GM21367 (cell line): ENCODE data around the gene CDC25C.
"Not testable (repeated sequence)": the region's sequence is repeated elsewhere in the genome, so short reads cannot be mapped to it uniquely, and the experiment has no call there.

Experiments
- ATAC-seq: cut with Tn5 transposase; IDR thresholded peaks from one replicate; pipeline ENCODE4 v1.9.1; 2021; ENCODE audit not compliant: unreplicated experiment

The CDC25C gene

DNA sequence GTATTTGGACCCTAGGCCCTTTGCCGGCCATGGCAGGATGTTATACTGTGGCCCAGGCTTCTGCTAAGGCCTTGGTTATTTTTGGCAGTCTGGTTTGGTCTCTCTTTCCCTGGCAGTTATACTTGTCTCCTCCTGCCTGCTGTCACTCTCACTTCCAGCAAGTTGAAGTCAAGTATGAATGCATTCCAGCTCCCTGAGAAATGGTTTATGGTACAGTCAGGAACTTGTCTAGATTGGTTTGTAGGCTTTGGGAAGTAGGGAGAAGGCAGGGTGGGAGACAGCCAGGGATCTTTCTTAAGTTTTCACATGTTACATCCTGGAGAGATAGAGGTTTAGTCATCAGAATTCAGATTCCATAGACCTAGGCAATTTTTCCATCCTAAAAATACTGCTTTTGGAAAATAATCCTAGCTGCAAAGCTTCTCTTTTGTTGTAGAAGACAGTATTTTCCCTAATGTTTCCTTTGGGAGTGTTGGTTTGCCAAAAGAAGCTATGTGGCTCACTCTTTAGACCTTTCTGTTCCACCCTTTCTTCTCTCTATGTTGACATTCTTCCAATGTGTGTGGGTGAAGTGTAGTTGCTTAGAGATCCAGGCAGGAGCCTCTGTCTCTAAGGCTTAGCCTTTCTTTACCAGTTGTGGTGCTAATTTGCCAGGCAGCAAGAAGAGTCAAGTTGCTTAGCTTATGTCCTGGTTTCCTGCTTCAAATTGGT lies 18.4 kb upstream of the CDC25C start:
- ATAC-seq = no peak

DNA sequence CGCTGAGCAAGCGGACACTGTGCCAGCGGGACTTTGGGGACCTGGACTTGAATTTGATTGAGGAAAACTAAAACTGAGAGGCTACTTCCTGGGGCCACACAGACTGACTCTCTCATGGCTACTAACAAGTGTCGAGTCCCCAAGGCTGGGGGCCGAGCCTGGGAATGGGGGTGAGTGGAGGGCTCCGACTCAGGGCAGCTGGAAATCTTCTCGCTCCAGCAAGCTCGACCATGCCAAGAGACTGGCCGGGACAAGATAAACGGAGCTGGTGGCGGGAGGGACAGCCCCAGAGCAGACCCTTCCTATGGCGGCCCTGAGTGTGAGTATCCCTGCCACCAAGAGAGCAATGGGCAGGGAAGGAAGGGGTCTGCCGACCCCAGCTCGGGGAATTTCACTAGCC lies 15.3 kb upstream of the CDC25C start:
- no peak for ATAC-seq

DNA sequence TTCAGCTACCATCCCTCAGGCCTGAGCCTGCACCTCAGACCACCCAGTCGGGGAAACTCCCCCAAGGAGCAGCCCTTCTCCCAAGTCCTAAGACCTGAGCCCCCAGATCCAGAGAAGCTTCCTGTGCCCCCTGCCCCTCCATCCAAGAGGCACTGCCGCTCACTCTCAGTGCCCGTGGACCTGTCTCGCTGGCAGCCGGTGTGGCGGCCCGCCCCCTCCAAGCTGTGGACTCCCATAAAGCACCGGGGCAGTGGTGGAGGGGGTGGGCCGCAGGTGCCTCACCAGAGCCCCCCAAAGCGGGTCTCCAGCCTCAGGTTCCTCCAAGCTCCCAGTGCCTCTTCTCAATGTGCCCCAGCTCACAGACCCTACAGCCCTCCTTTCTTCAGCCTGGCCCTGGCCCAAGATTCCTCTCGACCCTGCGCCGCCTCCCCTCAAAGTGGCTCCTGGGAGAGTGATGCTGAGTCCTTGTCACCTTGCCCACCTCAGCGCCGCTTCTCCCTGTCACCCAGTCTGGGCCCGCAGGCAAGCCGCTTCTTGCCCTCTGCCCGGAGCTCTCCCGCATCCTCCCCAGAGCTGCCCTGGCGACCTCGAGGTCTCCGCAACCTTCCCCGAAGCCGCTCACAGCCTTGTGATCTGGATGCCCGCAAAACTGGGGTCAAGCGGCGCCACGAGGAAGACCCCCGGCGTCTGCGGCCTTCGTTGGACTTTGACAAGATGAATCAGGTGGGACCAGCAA lies 13.5 kb upstream of the CDC25C start:
- no peak for ATAC-seq

DNA sequence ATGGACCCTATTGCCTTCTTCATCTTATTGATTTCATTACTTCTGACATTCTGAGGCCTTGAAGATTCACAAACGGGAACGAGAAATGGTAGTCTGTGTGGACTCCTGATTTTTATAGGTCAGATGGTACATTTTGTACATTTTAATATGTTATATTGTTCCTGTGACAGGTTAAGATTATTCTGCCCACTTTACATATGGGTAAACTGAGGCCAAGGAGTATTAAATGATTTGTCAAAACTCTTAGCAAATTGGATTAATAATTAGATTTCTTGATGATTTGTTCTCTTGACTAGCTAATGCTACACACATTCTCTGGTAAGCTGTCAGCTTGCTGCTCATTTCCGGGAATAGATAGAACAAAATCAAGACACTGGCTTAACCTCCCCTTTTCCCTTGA lies 8.4 kb upstream of the CDC25C start:
- ATAC-seq = no peak

- no peak for ATAC-seq
Measured at GRCh38 chr5:138339464-138339863, 7.9 kb upstream of the CDC25C start.

DNA sequence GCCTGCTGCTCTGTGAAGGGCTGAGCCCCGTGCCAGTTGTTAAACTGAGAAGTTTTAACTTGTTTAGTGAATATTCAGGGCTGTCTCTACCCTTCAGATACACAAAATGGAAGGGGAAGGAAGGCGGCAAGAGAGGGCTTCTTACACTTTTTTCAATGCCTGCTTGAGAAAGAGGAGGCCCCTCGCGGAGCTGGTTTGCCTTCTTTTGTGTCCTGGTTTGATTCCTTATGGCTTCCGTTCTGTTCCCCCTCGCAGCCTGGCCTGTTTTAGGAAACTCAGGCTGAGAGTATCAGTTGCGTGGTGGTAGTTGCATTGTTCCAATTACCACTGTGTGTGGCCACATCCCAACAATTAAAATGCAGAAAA lies 7.5 kb upstream of the CDC25C start:
- no peak for ATAC-seq

- peak; percentile 11 for ATAC-seq
Measured at GRCh38 chr5:138338411-138339090, 6.9 kb upstream of the CDC25C start.

DNA sequence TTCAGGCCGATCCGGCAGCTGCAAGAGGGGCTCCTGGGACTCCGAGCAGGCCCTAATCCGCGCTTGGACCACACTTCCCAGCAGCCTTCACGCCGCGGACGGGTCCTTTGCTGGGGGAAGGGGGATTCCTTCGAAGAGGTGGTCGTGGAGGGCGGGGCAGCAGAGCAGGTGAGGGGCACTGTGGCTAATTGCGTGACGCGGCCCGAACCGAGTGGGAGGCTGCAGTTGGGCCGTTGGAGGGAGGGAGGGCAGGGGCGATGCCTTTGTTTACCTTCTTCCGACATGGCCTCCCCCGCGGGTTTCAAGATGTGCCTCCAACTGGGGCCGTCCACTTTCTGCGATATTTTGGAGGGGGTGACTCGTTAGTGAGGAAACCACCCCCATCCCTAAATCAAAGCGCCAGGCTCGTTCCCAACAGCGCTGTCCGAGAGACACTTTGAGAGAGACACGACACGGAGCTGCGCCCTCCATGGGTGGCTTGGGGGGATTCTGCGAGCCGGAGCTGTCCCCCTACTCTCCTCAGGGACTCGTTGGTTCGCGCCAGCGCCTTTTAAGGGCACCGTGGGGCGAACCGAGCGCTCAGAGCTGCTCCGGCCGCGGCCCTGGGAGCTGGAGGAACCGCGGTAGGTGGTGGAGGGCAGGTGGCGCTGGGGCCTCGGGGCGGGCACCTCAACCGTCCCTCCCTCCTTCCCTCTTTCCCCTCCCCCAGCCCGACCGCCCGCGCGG lies 6.2 kb upstream of the CDC25C start, which contains the start of gene FAM53C:
FAM53C (plus strand) TSS at position 582 of the 726 bp plus-strand sequence. CDS start 3,070 bp downstream, outside the sequence.
- peak; percentile 74 for ATAC-seq

DNA sequence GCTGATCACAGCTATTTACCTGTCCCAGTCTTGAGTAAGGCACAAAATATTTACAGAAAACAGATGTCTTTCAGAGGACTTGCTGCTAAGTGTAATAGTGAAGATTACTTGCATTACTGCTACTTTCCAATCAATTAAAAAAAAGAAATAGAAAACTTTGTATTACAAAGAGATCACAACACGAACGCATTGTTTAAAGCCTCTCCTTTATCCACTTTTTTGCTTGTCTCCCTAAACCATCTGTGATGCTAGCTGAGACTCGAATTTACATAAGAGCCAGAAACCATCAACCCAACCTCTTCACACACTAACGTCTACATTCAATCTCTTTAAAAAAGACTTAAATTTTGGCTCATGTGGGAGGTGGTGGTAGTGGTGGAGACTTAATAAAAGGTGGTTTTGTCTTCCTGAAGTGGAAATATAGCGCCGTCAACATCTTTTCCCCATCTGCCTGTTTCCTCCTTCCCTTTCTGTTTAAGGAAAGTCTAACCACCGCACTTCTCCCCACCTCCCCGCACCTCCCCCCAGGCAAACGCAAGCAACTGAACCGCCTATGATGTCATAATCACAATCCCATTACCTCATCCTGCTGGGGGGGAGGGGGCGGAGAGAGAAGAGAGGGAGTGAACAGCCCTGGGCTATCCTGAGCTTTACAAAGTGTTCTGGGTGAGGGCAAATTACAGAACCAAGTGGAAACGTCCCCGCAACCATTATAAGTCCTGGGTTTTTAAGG lies 5.5 kb upstream of the CDC25C start:
- peak; percentile 8 for ATAC-seq

GRCh38 chr5:138334867-138335447 lies 3.4 kb upstream of the CDC25C start:
- ATAC-seq = no peak

GRCh38 chr5:138330813-138331448 lies 673 bp downstream of the CDC25C start:
- ATAC-seq = no peak

- not testable (repeated sequence) for ATAC-seq
Measured at GRCh38 chr5:138318211-138318610, 13.4 kb downstream of the CDC25C start.

- no peak for ATAC-seq
Measured at GRCh38 chr5:138316355-138316754, 15.2 kb downstream of the CDC25C start.

DNA sequence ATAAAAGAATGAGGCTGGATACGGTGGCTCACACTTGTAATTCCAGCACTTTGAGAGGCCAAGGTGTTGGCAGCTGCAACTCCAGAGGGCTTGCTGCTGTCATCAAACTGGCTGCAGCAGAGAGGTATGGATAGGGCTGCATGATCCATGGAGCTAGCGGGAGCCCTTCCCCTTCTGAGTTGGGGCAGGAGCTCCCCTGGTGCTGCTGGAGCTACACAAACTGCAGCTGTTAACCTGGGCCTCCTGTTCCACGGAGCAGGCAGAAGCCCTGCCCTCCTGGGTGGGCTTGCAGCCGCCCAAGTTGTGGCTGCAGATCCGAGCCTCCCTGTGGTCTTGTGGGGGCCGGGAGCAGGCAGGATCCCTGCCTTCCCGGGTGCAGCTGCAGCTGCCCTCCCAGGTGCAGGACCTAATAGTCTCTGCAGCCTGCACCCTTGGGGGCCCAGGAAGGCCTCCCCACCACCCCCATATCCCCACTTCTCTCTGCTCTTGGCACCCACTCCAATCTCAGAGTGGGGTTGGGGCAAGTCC lies 15.8 kb downstream of the CDC25C start:
- ATAC-seq = no peak

DNA sequence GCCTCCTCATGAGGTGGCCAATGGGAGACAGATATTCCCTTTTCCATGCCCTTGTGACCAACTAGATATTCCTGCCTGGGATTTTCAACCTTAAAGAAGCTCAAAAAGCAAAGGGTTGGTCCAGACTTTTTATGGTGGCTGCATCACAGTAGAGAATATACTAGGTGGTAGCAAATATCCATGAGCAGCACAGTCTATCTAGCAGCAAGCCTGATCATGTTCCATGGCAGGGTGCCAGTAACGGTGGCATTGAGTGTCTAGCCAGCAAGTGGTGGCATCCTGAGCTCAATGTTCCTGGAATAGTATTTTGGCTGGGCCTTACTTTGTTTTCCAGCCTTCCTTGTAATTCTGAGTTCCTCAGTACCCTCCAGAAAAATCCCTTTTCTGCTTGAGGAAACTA lies 25.8 kb downstream of the CDC25C start:
- ATAC-seq = no peak

GRCh38 chr5:138303372-138303771 lies 28.2 kb downstream of the CDC25C start:
- ATAC-seq = no peak

GRCh38 chr5:138289296-138289695 lies 42.3 kb downstream of the CDC25C start:
- ATAC-seq = no peak

- no peak for ATAC-seq
Measured at GRCh38 chr5:138287246-138287645, 44.4 kb downstream of the CDC25C start.

- no peak for ATAC-seq
Measured at GRCh38 chr5:138282920-138283742, 48.5 kb downstream of the CDC25C start.
